Keratinocyte (primary cell): ENCODE measurements around the gene ERLEC1. TPM values are rescaled to one million over a fixed set of nuclear protein-coding genes. Genes with fewer than 3 reads are reported as not detected.

ENCODE experiments used
- DNase-seq: peaks from one replicate; pipeline ENCODE4 v3.0.0-alpha.2; 2011; ENCODE audit warnings: low read depth, missing footprints, low spot score
- FAIRE-seq: peaks from 2 replicates; lab custom pipeline; 2011; peaks lifted over from hg19 to GRCh38; lab: Jason Lieb, UNC
- H2AFZ ChIP-seq: 2 replicates; pipeline ENCODE4 v1.6.0; 2012; ENCODE audit warnings: low read length, control low read depth, inconsistent platforms; ENCODE audit not compliant: control insufficient read depth
- H3K27ac ChIP-seq: 2 replicates; pipeline ENCODE4 v1.5.1; 2011; ENCODE audit warnings: low read length; ENCODE audit not compliant: control insufficient read depth, insufficient read depth
- H3K27me3 ChIP-seq: 3 replicates; pipeline ENCODE4 v1.6.0; 2011; ENCODE audit warnings: low read length; ENCODE audit not compliant: control insufficient read depth, insufficient read depth; ENCODE audit errors: extremely low read depth
- H3K36me3 ChIP-seq, 2 experiments: 2 replicates in 1 of 2; 3 replicates in 1 of 2; pipeline ENCODE4 v1.5.1; 2011; ENCODE audit warnings: low read length in 2 of 2, mild to moderate bottlenecking in 1 of 2; ENCODE audit not compliant: control insufficient read depth in 2 of 2, insufficient read depth in 2 of 2; ENCODE audit errors: extremely low read depth in 1 of 2
- H3K4me1 ChIP-seq: 3 replicates; pipeline ENCODE4 v1.5.1; 2011; ENCODE audit warnings: low read length; ENCODE audit not compliant: control insufficient read depth, insufficient read depth; ENCODE audit errors: extremely low read depth
- H3K4me2 ChIP-seq: 3 replicates; pipeline ENCODE4 v1.6.0; 2011; ENCODE audit warnings: low read depth, low read length; ENCODE audit not compliant: control insufficient read depth, insufficient read depth; ENCODE audit errors: extremely low read depth
- H3K4me3 ChIP-seq, 3 experiments: fragments of 200-600 bp in 1 of 3; sonication (generic) in 1 of 3; 2 replicates in 2 of 3; 3 replicates in 1 of 3; pipeline ENCODE4 v1.5.1; 2011 to 2016; ENCODE audit warnings: low read length in 3 of 3, mild to moderate bottlenecking in 3 of 3, control low read depth in 2 of 3, inconsistent platforms in 1 of 3, low read depth in 1 of 3, mixed read lengths in 1 of 3, mixed run types in 1 of 3, moderate library complexity in 1 of 3; ENCODE audit not compliant: control insufficient read depth in 2 of 3, insufficient read depth in 2 of 3; ENCODE audit errors: extremely low read depth in 1 of 3
- H3K79me2 ChIP-seq: 2 replicates; pipeline ENCODE4 v1.6.0; 2012; ENCODE audit warnings: low read length; ENCODE audit not compliant: control insufficient read depth, insufficient read depth
- H3K9ac ChIP-seq: 3 replicates; pipeline ENCODE4 v1.6.0; 2011; ENCODE audit warnings: low read length; ENCODE audit not compliant: control insufficient read depth, insufficient read depth; ENCODE audit errors: extremely low read depth
- H3K9me1 ChIP-seq: 3 replicates; pipeline ENCODE4 v1.6.0; 2011; ENCODE audit warnings: low read length; ENCODE audit not compliant: control insufficient read depth, insufficient read depth; ENCODE audit errors: extremely low read depth
- H3K9me3 ChIP-seq: 2 replicates; pipeline ENCODE4 v1.5.1; 2012; ENCODE audit warnings: low read depth, low read length; ENCODE audit not compliant: control insufficient read depth
- H4K20me1 ChIP-seq: 3 replicates; pipeline ENCODE4 v1.6.0; 2011; ENCODE audit warnings: low read length; ENCODE audit not compliant: control insufficient read depth, insufficient read depth; ENCODE audit errors: extremely low read depth
- CTCF ChIP-seq, 3 experiments: IDR thresholded peaks in 1 of 3; conservative IDR thresholded peaks in 1 of 3; optimal IDR thresholded peaks in 1 of 3; 2 replicates in 2 of 3; 3 replicates in 1 of 3; pipeline versions ENCODE3 to v1.5.1; 2011; ENCODE audit warnings: low read length in 3 of 3, mild to moderate bottlenecking in 3 of 3, moderate library complexity in 2 of 3, control low read depth in 1 of 3, inconsistent platforms in 1 of 3; ENCODE audit not compliant: insufficient read depth in 2 of 3; ENCODE audit errors: extremely low read depth in 1 of 3
- EZH2 ChIP-seq: IDR thresholded peaks from one replicate; pipeline ENCODE4 v1.6.1; 2012; ENCODE audit warnings: inconsistent platforms, mild to moderate bottlenecking, low read length, moderate library complexity
- dilution Hi-C: fragments of 300-500 bp; cut with MboI; formaldehyde crosslinking; loops from one replicate; pipeline ENCODE4 v1.7.0; 2020; ENCODE audit warnings: low sequenced_read_pairs; ENCODE audit not compliant: extremely low pct_ligation_motif_present
- polyA plus RNA-seq, 5 experiments: library from polyadenylated mRNA; depleted of rRNA in 3 of 5; stranded (reverse) in 3 of 5; stranded (forward) in 1 of 5; unstranded in 1 of 5; fragments of >200 nt; gene quantifications; 1 replicate in 1 of 5; 2 replicates in 3 of 5; 3 replicates in 1 of 5; pipeline versions ENCODE4 v1.2.1 to v1.2.3, GENCODE V29; 2011 to 2012; ENCODE audit warnings: missing spikeins in 2 of 5, low read depth in 1 of 5, low replicate concordance in 1 of 5

The ERLEC1 gene
- polyA plus RNA-seq, 1 donor (not counting 4 experiments of a cell fraction or from before 2014, with no cell fraction given), result 35.6 TPM

- FAIRE-seq (peak; percentile 5), DNase-seq (no peak)
- Histone ChIP-seq H2AFZ (no peak overlapping the region), H3K79me2 (no peaks in the 10 kb centered on the region), H3K9ac (no peak overlapping the region), H3K9me1 (no peaks in the 10 kb centered on the region), H3K27ac (no peak overlapping the region), H3K27me3 (no peaks in the 10 kb centered on the region), H3K36me3 (peaks cover 4 to 8% of the 10 kb centered on the region in 2 experiments), H3K4me1 (no peaks in the 10 kb centered on the region), H4K20me1 (no peaks in the 10 kb centered on the region), H3K4me2 (no peak overlapping the region), H3K9me3 (no peaks in the 10 kb centered on the region), H3K4me3 (no peak overlapping the region)
- no peak for TF ChIP-seq EZH2
- no peak for TF ChIP-seq CTCF (optimal IDR thresholded peaks at IDR 0.05 in 1 of 3, IDR thresholded peaks at IDR 0.05 in 1 of 3, conservative IDR thresholded peaks at IDR 0.05 in 1 of 3; ENCODE audit: extremely low read depth in 1 of 3, insufficient read depth in 2 of 3, low read length in 3 of 3)
- dilution Hi-C loops, result no loop called here
Observed at GRCh38 chr2:53801547-53801946, 14.7 kb downstream of the ERLEC1 start.

- Histone ChIP-seq H3K36me3 (peaks cover 7 to 8% of the 10 kb centered on the region in 2 experiments), H3K9ac (no peak overlapping the region), H3K4me1 (no peaks in the 10 kb centered on the region), H3K27ac (no peak overlapping the region), H3K4me2 (no peak overlapping the region), H3K27me3 (no peaks in the 10 kb centered on the region), H3K9me3 (no peaks in the 10 kb centered on the region), H3K79me2 (no peaks in the 10 kb centered on the region), H3K9me1 (no peaks in the 10 kb centered on the region), H4K20me1 (no peaks in the 10 kb centered on the region), H2AFZ (no peak overlapping the region), H3K4me3 (no peak overlapping the region)
- dilution Hi-C loops, result no loop called here
- DNase-seq, result no peak
- TF ChIP-seq CTCF (optimal IDR thresholded peaks at IDR 0.05 in 1 of 3, IDR thresholded peaks at IDR 0.05 in 1 of 3, conservative IDR thresholded peaks at IDR 0.05 in 1 of 3; ENCODE audit: extremely low read depth in 1 of 3, insufficient read depth in 2 of 3, low read length in 3 of 3) (no peak), EZH2 (no peak)
- no peak for FAIRE-seq
Observed at GRCh38 chr2:53802617-53803151, 15.8 kb downstream of the ERLEC1 start.
